Thoracic aorta (tissue), 2 donors: Measurements from ENCODE around the gene MANSC1. TPM values are rescaled to one million over a fixed set of nuclear protein-coding genes. Genes with fewer than 3 reads are reported as not detected.

ENCODE experiments used
- ATAC-seq: fragments of 150-250 bp; one replicate; pipeline ENCODE4 v1.8.0; 2017; ENCODE audit warnings: low read depth; ENCODE audit not compliant: insufficient number of reproducible peaks, low FRiP score
- DNase-seq: peaks from one replicate; pipeline ENCODE4 v3.0.0-alpha.2; 2020; ENCODE audit warnings: low spot score
- H3K27ac ChIP-seq, 2 donors: fragments of 200-600 bp; sonication (generic); 1 replicate in 1 of 2; 2 replicates in 1 of 2; pipeline ENCODE4 v1.5.1; 2016; ENCODE audit warnings: mild to moderate bottlenecking in 2 of 2, moderate library complexity in 2 of 2
- H3K27me3 ChIP-seq: fragments of 200-600 bp; sonication (generic); replicated peaks from 2 replicates; pipeline ENCODE4 v1.6.0; 2016; ENCODE audit warnings: mild to moderate bottlenecking; ENCODE audit not compliant: insufficient read depth
- H3K36me3 ChIP-seq: fragments of 200-600 bp; sonication (generic); one replicate; pipeline ENCODE4 v1.5.1; 2016
- H3K4me1 ChIP-seq, 2 donors: fragments of 200-600 bp; sonication (generic); 1 replicate in 1 of 2; 2 replicates in 1 of 2; pipeline versions ENCODE4 v1.5.1 to v1.6.0; 2016; ENCODE audit warnings: low read depth in 2 of 2, mild to moderate bottlenecking in 1 of 2; ENCODE audit not compliant: control insufficient read depth in 1 of 2
- H3K4me3 ChIP-seq: fragments of 200-600 bp; sonication (generic); 2 replicates; pipeline ENCODE4 v1.5.1; 2016; ENCODE audit warnings: mild to moderate bottlenecking
- H3K9me3 ChIP-seq: fragments of 200-600 bp; sonication (generic); 2 replicates; pipeline ENCODE4 v1.5.1; 2016
- total RNA-seq, 2 donors: library from RNA; depleted of rRNA; stranded (reverse); fragments of >200 nt; gene quantifications; one replicate each; pipeline versions ENCODE4 v1.1.0 to v1.2.3, GENCODE V29; 2016
- TF ChIP-seq, protein P1 (sequence below): fragments of 200-600 bp; sonication (generic); IDR thresholded peaks from one replicate; pipeline ENCODE4 v1.5.1; 2019; ENCODE audit warnings: antibody characterized with exemption

Gene MANSC1
- total RNA-seq, 2 donors from 2014 or later = 36.6 to 38.1 TPM

DNA sequence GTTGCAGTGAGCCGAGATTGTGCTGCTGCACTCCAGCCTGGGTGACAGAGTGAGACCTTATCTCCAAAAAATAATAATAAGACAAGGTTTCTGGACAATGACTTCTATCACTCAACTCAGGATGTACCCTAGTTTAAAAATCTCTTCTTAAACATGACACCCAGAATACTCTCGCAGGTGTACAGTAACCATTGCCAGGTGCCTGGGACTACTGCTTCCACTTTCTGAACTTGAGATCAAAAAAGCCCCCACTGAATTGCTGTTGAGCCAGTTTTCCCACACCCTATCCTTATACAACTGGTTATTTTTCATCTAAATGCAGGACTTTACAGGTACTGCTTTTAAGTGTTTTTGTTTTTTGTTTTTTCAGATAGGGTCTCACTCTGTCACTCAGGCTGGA, 43.1 kb upstream of the MANSC1 start:
- H3K27ac ChIP-seq = no peak overlapping the region
- H3K27me3 ChIP-seq = no peaks in the 10 kb centered on the region
- no peaks in the 10 kb centered on the region for H3K36me3 ChIP-seq
- no peak for ATAC-seq
- no peak for DNase-seq
- H3K4me1 ChIP-seq = peaks cover 14 to 28% of the 10 kb centered on the region in 2 donors
- no peak overlapping the region for H3K4me3 ChIP-seq
- TF ChIP-seq, protein P1, sequence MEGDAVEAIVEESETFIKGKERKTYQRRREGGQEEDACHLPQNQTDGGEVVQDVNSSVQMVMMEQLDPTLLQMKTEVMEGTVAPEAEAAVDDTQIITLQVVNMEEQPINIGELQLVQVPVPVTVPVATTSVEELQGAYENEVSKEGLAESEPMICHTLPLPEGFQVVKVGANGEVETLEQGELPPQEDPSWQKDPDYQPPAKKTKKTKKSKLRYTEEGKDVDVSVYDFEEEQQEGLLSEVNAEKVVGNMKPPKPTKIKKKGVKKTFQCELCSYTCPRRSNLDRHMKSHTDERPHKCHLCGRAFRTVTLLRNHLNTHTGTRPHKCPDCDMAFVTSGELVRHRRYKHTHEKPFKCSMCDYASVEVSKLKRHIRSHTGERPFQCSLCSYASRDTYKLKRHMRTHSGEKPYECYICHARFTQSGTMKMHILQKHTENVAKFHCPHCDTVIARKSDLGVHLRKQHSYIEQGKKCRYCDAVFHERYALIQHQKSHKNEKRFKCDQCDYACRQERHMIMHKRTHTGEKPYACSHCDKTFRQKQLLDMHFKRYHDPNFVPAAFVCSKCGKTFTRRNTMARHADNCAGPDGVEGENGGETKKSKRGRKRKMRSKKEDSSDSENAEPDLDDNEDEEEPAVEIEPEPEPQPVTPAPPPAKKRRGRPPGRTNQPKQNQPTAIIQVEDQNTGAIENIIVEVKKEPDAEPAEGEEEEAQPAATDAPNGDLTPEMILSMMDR = no peak
- no peaks in the 10 kb centered on the region for H3K9me3 ChIP-seq

DNA sequence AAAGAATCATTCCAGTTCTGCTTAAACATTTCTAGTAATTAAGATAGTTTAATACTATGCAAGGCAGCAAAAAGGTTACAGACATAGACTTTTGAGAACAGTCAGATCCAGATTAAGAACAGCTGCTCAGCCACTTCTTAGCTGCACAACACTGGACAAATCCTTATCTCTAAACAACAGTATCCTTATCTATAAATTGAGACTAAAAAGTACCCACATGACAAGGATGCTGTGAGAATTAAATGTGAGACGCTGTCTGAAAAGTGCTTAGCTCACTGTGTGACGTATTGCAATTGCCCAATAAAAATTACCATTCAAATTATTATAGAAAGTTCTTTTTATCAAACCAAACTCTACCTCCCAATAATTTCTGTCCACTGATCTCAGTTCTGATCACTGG, 42.4 kb upstream of the MANSC1 start:
- Histone ChIP-seq H3K27me3 (no peaks in the 10 kb centered on the region), H3K9me3 (no peaks in the 10 kb centered on the region), H3K4me1 (peaks cover 12 to 31% of the 10 kb centered on the region in 2 donors), H3K4me3 (no peak overlapping the region), H3K36me3 (no peaks in the 10 kb centered on the region), H3K27ac (no peak overlapping the region)
- DNase-seq (no peak), ATAC-seq (no peak)
- TF ChIP-seq, protein P1 = no peak

DNA sequence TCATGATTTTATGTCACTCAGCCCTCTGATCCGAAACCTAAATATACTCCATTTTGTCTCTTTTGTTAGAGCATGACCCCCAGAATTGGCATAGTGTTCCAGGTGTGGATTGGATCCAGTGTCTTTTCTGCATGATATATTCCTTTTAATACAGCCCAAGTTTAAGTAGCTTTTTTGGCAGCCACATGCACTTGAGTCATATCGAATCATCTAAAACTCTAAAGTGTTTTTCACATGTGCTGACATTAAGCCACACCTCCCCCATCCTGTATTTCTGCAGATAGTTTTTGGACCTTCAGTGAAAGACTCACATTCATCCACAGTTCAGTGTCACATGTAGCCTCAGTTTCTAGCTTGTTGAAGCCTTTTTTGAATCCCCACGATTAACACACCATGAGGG, 37.5 kb upstream of the MANSC1 start:
- no peaks in the 10 kb centered on the region for H3K9me3 ChIP-seq
- no peak for ATAC-seq

DNA sequence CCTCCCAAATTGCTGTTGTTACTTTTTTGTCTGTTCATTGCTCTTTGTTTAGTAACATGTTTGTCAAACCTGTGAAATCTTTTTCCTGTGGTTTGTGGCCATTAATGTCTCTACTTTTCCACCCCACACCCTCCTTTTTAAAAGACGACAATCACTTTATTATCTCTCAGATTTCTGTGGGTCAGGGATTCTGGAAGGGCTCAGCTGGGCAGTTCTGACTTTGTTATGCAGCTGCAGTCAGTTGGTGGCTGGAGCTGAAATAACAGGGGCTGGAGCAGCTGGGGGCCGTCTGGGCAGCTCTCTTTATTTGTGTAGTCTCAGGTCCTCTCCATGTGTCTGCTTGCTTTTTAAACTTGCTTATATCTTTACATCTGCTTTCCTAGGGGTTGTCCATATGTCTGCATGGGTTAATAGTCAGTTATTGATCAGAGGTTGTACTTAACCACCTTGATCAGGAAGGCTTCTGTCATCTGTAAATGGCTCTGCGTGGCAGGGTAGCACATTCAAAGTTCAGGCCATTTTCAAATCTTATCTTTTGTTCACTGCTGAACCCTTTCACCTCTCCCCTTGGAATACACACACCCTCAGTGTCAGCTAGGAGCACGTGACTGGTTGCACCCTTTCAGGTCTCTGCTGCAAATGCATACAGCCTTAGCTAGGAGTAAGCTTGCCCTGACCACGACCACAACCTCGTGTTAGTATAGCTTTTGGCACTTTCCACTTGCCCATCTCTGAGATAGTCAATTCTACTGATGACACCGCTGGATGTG, 34.7 kb upstream of the MANSC1 start:
- Histone ChIP-seq H3K27ac (no peak overlapping the region), H3K27me3 (no peaks in the 10 kb centered on the region), H3K36me3 (no peaks in the 10 kb centered on the region), H3K4me3 (no peak overlapping the region), H3K4me1 (peaks cover 25 to 41% of the 10 kb centered on the region in 2 donors), H3K9me3 (no peaks in the 10 kb centered on the region)
- no peak for DNase-seq
- ATAC-seq = no peak
- TF ChIP-seq, protein P1 = no peak

More for the DNA sequence above, 37.5 kb upstream of the MANSC1 start:
- no peak overlapping the region for H3K27ac ChIP-seq
- peaks cover 12 to 28% of the 10 kb centered on the region in 2 donors for H3K4me1 ChIP-seq
- TF ChIP-seq, protein P1 = no peak
- DNase-seq = no peak
- H3K27me3 ChIP-seq = no peaks in the 10 kb centered on the region
- H3K36me3 ChIP-seq = no peaks in the 10 kb centered on the region
- no peak overlapping the region for H3K4me3 ChIP-seq

DNA sequence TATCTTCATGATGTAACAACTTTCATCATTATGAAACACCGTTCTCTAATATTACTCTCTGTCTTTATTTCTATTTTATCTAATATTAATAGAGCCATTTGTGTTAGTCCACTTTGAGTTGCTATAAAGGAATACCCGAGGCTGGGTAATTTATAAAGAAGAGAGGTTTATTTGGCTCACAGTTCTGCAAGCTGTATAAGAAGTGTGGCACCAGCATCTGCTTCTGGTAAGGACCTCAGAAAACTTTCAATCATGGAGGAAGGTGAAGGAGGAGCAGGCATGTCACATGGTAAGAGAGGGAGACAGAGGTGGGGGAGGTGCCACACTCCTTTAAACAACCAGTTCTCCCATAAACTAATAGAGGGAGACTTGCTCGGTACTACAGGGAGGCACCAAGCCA, 31.9 kb upstream of the MANSC1 start:
- ATAC-seq = no peak
- DNase-seq = no peak

More for the DNA sequence above, 31.9 kb upstream of the MANSC1 start:
- Histone ChIP-seq H3K4me3 (no peak overlapping the region), H3K4me1 (peaks cover 20 to 21% of the 10 kb centered on the region in 2 donors), H3K36me3 (no peaks in the 10 kb centered on the region), H3K9me3 (no peaks in the 10 kb centered on the region), H3K27me3 (no peaks in the 10 kb centered on the region), H3K27ac (no peak overlapping the region)
- TF ChIP-seq, protein P1 = no peak
